SU-DHL-6 (cell line): Measurements from ENCODE around the gene CDH3.

Experiments used
- H2AFZ ChIP-seq: fragments of 200-600 bp; sonication (generic); 2 replicates; pipeline ENCODE4 v1.6.1; 2014; ENCODE audit warnings: low read depth, mild to moderate bottlenecking, moderate library complexity, mixed read lengths, antibody characterized with exemption, low read length; ENCODE audit not compliant: severe bottlenecking
- H3F3A ChIP-seq: fragments of 200-600 bp; shearing (Covaris generic); 2 replicates; pipeline ENCODE4 v1.6.0; 2016; ENCODE audit warnings: antibody characterized with exemption, mild to moderate bottlenecking; ENCODE audit not compliant: insufficient read depth
- H3K27ac ChIP-seq: fragments of 200-600 bp; sonication (generic); 2 replicates; pipeline ENCODE4 v1.5.1; 2016; ENCODE audit warnings: low read depth, mild to moderate bottlenecking, low read length, moderate library complexity, mixed read lengths
- H3K27me3 ChIP-seq: fragments of 200-600 bp; sonication (generic), shearing (Covaris generic); 2 replicates; pipeline ENCODE4 v1.6.0; 2014; ENCODE audit warnings: mild to moderate bottlenecking, low read length
- H3K36me3 ChIP-seq: fragments of 200-600 bp; sonication (generic); 2 replicates; pipeline ENCODE4 v1.6.1; 2014; ENCODE audit warnings: mild to moderate bottlenecking, low read length, mixed read lengths
- H3K4me2 ChIP-seq: fragments of 300-600, 200-600 bp; shearing (Covaris generic), sonication (generic); 2 replicates; pipeline ENCODE4 v1.6.0; 2014; ENCODE audit warnings: low read length, low read depth, mild to moderate bottlenecking; ENCODE audit not compliant: poor library complexity, severe bottlenecking
- H3K4me3 ChIP-seq: fragments of 200-600 bp; sonication (generic); 2 replicates; pipeline ENCODE4 v1.5.1; 2014; ENCODE audit warnings: antibody characterized with exemption, low read length, mild to moderate bottlenecking, mixed read lengths; ENCODE audit not compliant: insufficient read depth, poor library complexity, severe bottlenecking
- H3K79me2 ChIP-seq: fragments of 200-600 bp; sonication (generic); 2 replicates; pipeline ENCODE4 v1.6.1; 2014; ENCODE audit warnings: mild to moderate bottlenecking, low read length, moderate library complexity; ENCODE audit not compliant: insufficient read depth
- H3K9ac ChIP-seq: fragments of 200-600 bp; sonication (generic); 2 replicates; pipeline ENCODE4 v1.7.0; 2014; ENCODE audit warnings: mild to moderate bottlenecking, low read length
- H3K9me2 ChIP-seq: fragments of 200-600 bp; sonication (generic); replicated peaks from 2 replicates; pipeline ENCODE4 v1.6.1; 2014; ENCODE audit warnings: low read length; ENCODE audit not compliant: insufficient read depth
- H3K9me3 ChIP-seq: fragments of 200-600 bp; sonication (generic); 2 replicates; pipeline ENCODE4 v1.6.1; 2014; ENCODE audit warnings: low read length, mixed read lengths; ENCODE audit not compliant: insufficient read depth
- H4K20me1 ChIP-seq: fragments of 200-600 bp; sonication (generic); 2 replicates; pipeline ENCODE4 v1.6.1; 2014; ENCODE audit warnings: low read depth, mild to moderate bottlenecking, antibody characterized with exemption, low read length, moderate library complexity, mixed read lengths
- EZH2phosphoT487 ChIP-seq: fragments of 200-600 bp; sonication (generic), shearing (Covaris generic); conservative IDR thresholded peaks from 2 replicates; pipeline ENCODE4 v1.6.1; 2018; ENCODE audit warnings: mild to moderate bottlenecking, antibody characterized with exemption, low read length, moderate library complexity, mixed read lengths
- TF ChIP-seq, protein P1 (sequence below): fragments of 200-600 bp; sonication (generic); IDR thresholded peaks from one replicate; pipeline ENCODE4 v1.5.1; 2017; ENCODE audit warnings: antibody characterized with exemption, mild to moderate bottlenecking, low read length, moderate library complexity; ENCODE audit not compliant: insufficient read depth, poor library complexity, severe bottlenecking

The CDH3 gene

GRCh38 chr16:68636818-68637217, 8.3 kb upstream of the CDH3 start:
- Histone ChIP-seq H3K9me3 (no peaks in the 10 kb centered on the region), H3K79me2 (no peaks in the 10 kb centered on the region), H3K9me2 (no peaks in the 10 kb centered on the region), H2AFZ (no peak overlapping the region), H3K4me2 (no peak overlapping the region), H3F3A (no peaks in the 10 kb centered on the region), H4K20me1 (no peaks in the 10 kb centered on the region), H3K27ac (no peak overlapping the region), H3K4me3 (no peak overlapping the region), H3K36me3 (no peaks in the 10 kb centered on the region), H3K9ac (no peak overlapping the region), H3K27me3 (no peaks in the 10 kb centered on the region)
- TF ChIP-seq EZH2phosphoT487 = no peak
- TF ChIP-seq, protein P1, sequence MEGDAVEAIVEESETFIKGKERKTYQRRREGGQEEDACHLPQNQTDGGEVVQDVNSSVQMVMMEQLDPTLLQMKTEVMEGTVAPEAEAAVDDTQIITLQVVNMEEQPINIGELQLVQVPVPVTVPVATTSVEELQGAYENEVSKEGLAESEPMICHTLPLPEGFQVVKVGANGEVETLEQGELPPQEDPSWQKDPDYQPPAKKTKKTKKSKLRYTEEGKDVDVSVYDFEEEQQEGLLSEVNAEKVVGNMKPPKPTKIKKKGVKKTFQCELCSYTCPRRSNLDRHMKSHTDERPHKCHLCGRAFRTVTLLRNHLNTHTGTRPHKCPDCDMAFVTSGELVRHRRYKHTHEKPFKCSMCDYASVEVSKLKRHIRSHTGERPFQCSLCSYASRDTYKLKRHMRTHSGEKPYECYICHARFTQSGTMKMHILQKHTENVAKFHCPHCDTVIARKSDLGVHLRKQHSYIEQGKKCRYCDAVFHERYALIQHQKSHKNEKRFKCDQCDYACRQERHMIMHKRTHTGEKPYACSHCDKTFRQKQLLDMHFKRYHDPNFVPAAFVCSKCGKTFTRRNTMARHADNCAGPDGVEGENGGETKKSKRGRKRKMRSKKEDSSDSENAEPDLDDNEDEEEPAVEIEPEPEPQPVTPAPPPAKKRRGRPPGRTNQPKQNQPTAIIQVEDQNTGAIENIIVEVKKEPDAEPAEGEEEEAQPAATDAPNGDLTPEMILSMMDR = no peak

GRCh38 chr16:68640972-68641371, 4.1 kb upstream of the CDH3 start:
- Histone ChIP-seq H3K27ac (no peak overlapping the region), H4K20me1 (no peaks in the 10 kb centered on the region), H3K9me3 (no peaks in the 10 kb centered on the region), H3F3A (no peaks in the 10 kb centered on the region), H3K27me3 (no peaks in the 10 kb centered on the region), H3K4me3 (no peak overlapping the region), H2AFZ (no peak overlapping the region), H3K4me2 (no peak overlapping the region), H3K9ac (no peak overlapping the region), H3K36me3 (no peaks in the 10 kb centered on the region), H3K79me2 (no peaks in the 10 kb centered on the region), H3K9me2 (no peaks in the 10 kb centered on the region)
- no peak for TF ChIP-seq EZH2phosphoT487
- TF ChIP-seq, protein P1 = no peak

DNA sequence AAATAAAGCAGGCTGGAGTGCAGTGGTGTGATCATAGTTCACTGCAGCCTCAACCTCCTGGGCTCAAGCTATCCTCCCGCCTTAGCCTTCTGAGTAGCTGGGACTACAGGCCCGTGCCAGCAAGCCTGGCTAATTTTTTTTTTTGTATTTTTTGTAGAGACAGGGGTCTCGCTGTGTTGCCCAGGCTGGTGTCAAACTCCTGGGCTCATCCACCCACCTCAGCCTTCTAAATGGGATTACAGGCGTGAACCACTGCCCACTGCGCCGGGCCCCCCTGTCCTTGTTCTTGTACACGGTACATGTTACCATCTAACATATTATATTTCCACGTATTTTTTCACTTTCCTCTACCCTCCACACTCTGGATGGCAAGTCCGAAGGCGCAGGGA, 3.1 kb upstream of the CDH3 start:
- TF ChIP-seq, protein P1 = no peak
- TF ChIP-seq EZH2phosphoT487 = no peak
- no peak overlapping the region for H3K4me3 ChIP-seq
- H3K4me2 ChIP-seq = no peak overlapping the region
- H4K20me1 ChIP-seq = no peaks in the 10 kb centered on the region
- no peak overlapping the region for H3K9ac ChIP-seq
- H3K27ac ChIP-seq = no peak overlapping the region
- no peaks in the 10 kb centered on the region for H3K79me2 ChIP-seq
- no peaks in the 10 kb centered on the region for H3K9me3 ChIP-seq
- H3K36me3 ChIP-seq = no peaks in the 10 kb centered on the region
- no peaks in the 10 kb centered on the region for H3K9me2 ChIP-seq
- H2AFZ ChIP-seq = no peak overlapping the region
- no peaks in the 10 kb centered on the region for H3K27me3 ChIP-seq
- no peaks in the 10 kb centered on the region for H3F3A ChIP-seq
